K562 (cell line): Measurements from ENCODE around the gene TMEM116. TPM values are rescaled to one million over a fixed set of nuclear protein-coding genes. Genes with fewer than 3 reads are reported as not detected.

Experiments
- ATAC-seq: fragments of 200-7000 bp; cut with Tn5 transposase; 3 replicates; pipeline ENCODE4 v1.9.1; 2020; ENCODE audit warnings: moderate library complexity
- Bru-seq: library from RNA; stranded (reverse); fragments of 400-500 nt; gene quantifications from one replicate; lab custom pipeline; 2021; lab: Mats Ljungman, UMichigan
- BruChase-seq, 2 experiments: library from RNA; stranded (reverse); fragments of 400-500 nt; gene quantifications; one replicate each; lab custom pipeline; 2021; lab: Mats Ljungman, UMichigan
- BruUV-seq: library from RNA; stranded (reverse); fragments of 400-500 nt; replicated peaks from 2 replicates; lab custom pipeline; 2021; lab: Mats Ljungman, UMichigan
- CTCF ChIA-PET: fragments of 300-600 bp; formaldehyde crosslinking; extraction: SDS; loops from one replicate; lab custom pipeline; 2021; ENCODE audit warnings: low intra/inter-chr PET ratio; lab: Yijun Ruan, JAX
- POLR2A ChIA-PET: fragments of 300-600, 350-650 bp; sonication (Branson Sonifier 250); formaldehyde crosslinking; extraction: SDS; loops from one replicate; lab custom pipeline; 2021; ENCODE audit warnings: antibody characterized with exemption, inconsistent platforms; lab: Yijun Ruan, JAX
- DNase-seq, 4 experiments: peaks; one replicate each; pipeline versions ENCODE4 v3.0.0 to v3.0.0-alpha.2; 2011 to 2018; ENCODE audit warnings: low spot score in 3 of 4, mixed read lengths in 3 of 4; ENCODE audit errors: extremely low read depth in 1 of 4
- FAIRE-seq: peaks from 2 replicates; lab custom pipeline; 2011; peaks lifted over from hg19 to GRCh38; lab: Jason Lieb, UNC
- H2AFZ ChIP-seq: 2 replicates; pipeline ENCODE4 v1.6.0; 2011; ENCODE audit warnings: low read depth, low read length, control low read depth, inconsistent platforms
- H3K27ac ChIP-seq: fragments of 200-600 bp; 3 replicates; pipeline ENCODE4 v1.8.0; 2011; ENCODE audit warnings: low read depth, mild to moderate bottlenecking, control low read depth, inconsistent platforms, low read length, moderate library complexity, mixed read lengths; ENCODE audit errors: extremely low read depth
- H3K27me3 ChIP-seq, 2 experiments: fragments of 300-600 bp in 1 of 2; 2 replicates in 1 of 2; 3 replicates in 1 of 2; pipeline versions ENCODE4 v1.6.0 to v1.8.0; 2011; ENCODE audit warnings: inconsistent platforms in 2 of 2, low read length in 2 of 2, mild to moderate bottlenecking in 1 of 2, mixed read lengths in 1 of 2, moderate library complexity in 1 of 2; ENCODE audit not compliant: control insufficient read depth in 2 of 2, insufficient read depth in 2 of 2
- H3K36me3 ChIP-seq: fragments of 300-600 bp; 3 replicates; pipeline ENCODE4 v1.8.0; 2011; ENCODE audit warnings: mild to moderate bottlenecking, low read length, inconsistent platforms; ENCODE audit not compliant: control insufficient read depth, insufficient read depth
- H3K4me1 ChIP-seq, 2 experiments: fragments of 200-600 bp in 1 of 2; replicated peaks in 1 of 2; 2 replicates in 1 of 2; 3 replicates in 1 of 2; pipeline versions ENCODE4 v1.5.1 to v1.8.0; 2011; ENCODE audit warnings: inconsistent platforms in 2 of 2, low read length in 2 of 2, mild to moderate bottlenecking in 1 of 2, mixed read lengths in 1 of 2, moderate library complexity in 1 of 2; ENCODE audit not compliant: control insufficient read depth in 2 of 2, insufficient read depth in 2 of 2
- H3K4me2 ChIP-seq: 2 replicates; pipeline ENCODE4 v1.6.1; 2011; ENCODE audit warnings: low read length, control low read depth, inconsistent platforms, mixed read lengths; ENCODE audit not compliant: insufficient read depth
- H3K4me3 ChIP-seq: fragments of 200-600 bp; sonication (generic), shearing (Covaris generic); 2 replicates; pipeline ENCODE4 v1.5.1; 2016; ENCODE audit warnings: control low read depth, inconsistent platforms
- H3K79me2 ChIP-seq: fragments of 200-600 bp; 3 replicates; pipeline ENCODE4 v1.8.0; 2011; ENCODE audit warnings: low read length, inconsistent platforms; ENCODE audit not compliant: control insufficient read depth, insufficient read depth
- H3K9ac ChIP-seq, 2 experiments: 2 replicates each; pipeline versions ENCODE4 v1.6.0 to v1.6.1; 2011; ENCODE audit warnings: low read depth in 2 of 2, low read length in 2 of 2, control low read depth in 1 of 2, inconsistent platforms in 1 of 2, mild to moderate bottlenecking in 1 of 2, mixed read lengths in 1 of 2; ENCODE audit not compliant: insufficient read depth in 1 of 2
- H3K9me1 ChIP-seq: one replicate; pipeline ENCODE4 v1.6.0; 2011; ENCODE audit warnings: inconsistent platforms, mild to moderate bottlenecking, low read length, moderate library complexity; ENCODE audit not compliant: control insufficient read depth, insufficient read depth
- H3K9me3 ChIP-seq: replicated peaks from 2 replicates; pipeline ENCODE4 v1.5.1; 2011; ENCODE audit warnings: low read depth, low read length, inconsistent platforms; ENCODE audit not compliant: control insufficient read depth, insufficient read depth
- H4K20me1 ChIP-seq: replicated peaks from 2 replicates; pipeline ENCODE4 v1.6.1; 2011; ENCODE audit warnings: low read length, inconsistent platforms, mixed read lengths; ENCODE audit not compliant: control insufficient read depth, insufficient read depth
- CHD2 ChIP-seq: IDR thresholded peaks from 2 replicates; pipeline ENCODE4 v1.6.1; 2011; ENCODE audit warnings: low read depth, low read length
- ID3 ChIP-seq, 2 experiments: fragments of 250-450 bp in 1 of 2; fragments of 450-650 bp in 1 of 2; sonication (Bioruptor Pico) in 1 of 2; IDR thresholded peaks; 2 replicates each; pipeline versions ENCODE4 v1.6.1 to v1.8.0; 2016 to 2021; ENCODE audit warnings: mild to moderate bottlenecking in 2 of 2, moderate library complexity in 2 of 2, missing compliant biosample characterization in 1 of 2, missing genetic modification characterization in 1 of 2
- MIER1 ChIP-seq: fragments of 450-650 bp; IDR thresholded peaks from 2 replicates; pipeline ENCODE4 v1.6.1; 2016; ENCODE audit warnings: antibody characterized with exemption, mild to moderate bottlenecking, low read depth
- OTX1 ChIP-seq: fragments of 450-650 bp; formaldehyde crosslinking; IDR thresholded peaks from 2 replicates; pipeline ENCODE4 v1.4.0; 2022; ENCODE audit warnings: mild to moderate bottlenecking
- POLR2A ChIP-seq: fragments of 450-650 bp; conservative IDR thresholded peaks from 2 replicates; pipeline ENCODE4 v1.6.1; 2016
- RFX5 ChIP-seq: IDR thresholded peaks from 2 replicates; pipeline ENCODE4 v1.6.1; 2011; ENCODE audit warnings: low read depth, mild to moderate bottlenecking, improper control_type of control experiment, low read length
- RFX7 ChIP-seq: fragments of 250-450 bp; sonication (Bioruptor Pico); IDR thresholded peaks from 2 replicates; pipeline ENCODE4 v1.5.1; 2021; ENCODE audit warnings: mild to moderate bottlenecking
- ZNF551 ChIP-seq: fragments of 250-450 bp; sonication (Bioruptor Pico); IDR thresholded peaks from 2 replicates; pipeline ENCODE4 v1.5.0; 2021; ENCODE audit warnings: mild to moderate bottlenecking, moderate library complexity
- ZNF639 ChIP-seq, 2 experiments: fragments of 200-800 bp in 1 of 2; sonication (Bioruptor generic) in 1 of 2; sonication (generic) in 1 of 2; formaldehyde crosslinking in 1 of 2; IDR thresholded peaks in 1 of 2; conservative IDR thresholded peaks in 1 of 2; 2 replicates each; pipeline versions ENCODE4 v1.5.0 to v1.6.1; 2016 to 2020; ENCODE audit warnings: missing compliant biosample characterization in 1 of 2, missing genetic modification characterization in 1 of 2, missing genetic modification reagents in 1 of 2
- WGBS: fragments of 100-300 bp; shearing (Covaris generic); methylation state at CpG from one replicate; pipeline ENCODE4 v1.1.6; 2016; ENCODE audit warnings: low coverage, mixed read lengths; ENCODE audit not compliant: insufficient coverage; ENCODE audit errors: missing lambda C conversion rate; 5-methylcytosine and 5-hydroxymethylcytosine counted together
- in situ Hi-C: fragments of 300-500 bp; cut with MboI; formaldehyde crosslinking; loops from 4 replicates; pipeline ENCODE4 v1.15.0; 2018; ENCODE audit warnings: inconsistent platforms, mixed read lengths
- intact Hi-C: fragments of 100-400 bp; cut with micrococcal nuclease; formaldehyde crosslinking; loops from 2 replicates; pipeline ENCODE4 v1.14.2; 2022
- long read RNA-seq, 3 experiments: library from polyadenylated mRNA in 2 of 3; library from RNA in 1 of 3; unstranded in 2 of 3; stranded (forward) in 1 of 3; transcript quantifications; one replicate each; pipeline ENCODE4 v2.0.0, GENCODE V29; 2019 to 2022
- polyA minus RNA-seq, 3 experiments: library from RNA; depleted of rRNA, polyadenylated mRNA; stranded (reverse); fragments of >200 nt; gene quantifications; 2 replicates each; pipeline ENCODE4 v1.2.3, GENCODE V29; 2011
- polyA plus RNA-seq, 8 experiments: library from polyadenylated mRNA; depleted of rRNA in 4 of 8; stranded (reverse) in 5 of 8; unstranded in 3 of 8; fragments of >200 nt; fragmentation: Nextera tagmentation in 2 of 8; fragmentation: Illumina TruSeq in 1 of 8; extraction: Ambion mirVana in 2 of 8; extraction: Trizol in 1 of 8; gene quantifications; 2 replicates each; pipeline versions ENCODE4 v1.2.1 to v1.2.3, GENCODE V29; 2011 to 2014; ENCODE audit warnings: inconsistent platforms in 1 of 8, missing spikeins in 1 of 8
- total RNA-seq, 7 experiments: library from RNA; depleted of rRNA in 6 of 7; stranded (reverse); fragments of >200 nt in 6 of 7; fragmentation: Illumina TruSeq in 2 of 7; extraction: Trizol in 2 of 7; gene quantifications; 2 replicates each; pipeline versions ENCODE4 v1.2.1 to v1.2.3, GENCODE V29; 2011 to 2021; ENCODE audit warnings: low replicate concordance in 1 of 7

The TMEM116 gene
- 107 and 160 TPM in 2 replicates for total RNA-seq (2011; cell fraction: chromatin; rRNA removed; ENCODE audit: low replicate concordance)
- total RNA-seq (2011; cell fraction: nucleolus; rRNA removed) = 75.5 and 75.9 TPM in 2 replicates
- 121 and 154 TPM in 2 replicates for total RNA-seq (2011; cell fraction: nucleoplasm; rRNA removed)
- total RNA-seq (2014; rRNA removed) (5.2 and 10.0 TPM in 2 replicates), total RNA-seq (2014; rRNA removed; fragmentation: Illumina TruSeq; extraction: Trizol) (14.2 and 15.6 TPM in 2 replicates), total RNA-seq (2015; rRNA removed; fragmentation: Illumina TruSeq; extraction: Trizol) (9.0 and 10.7 TPM in 2 replicates), total RNA-seq (2021) (10.8 and 11.1 TPM in 2 replicates), polyA plus RNA-seq (2011; rRNA removed) (78.6 and 98.3 TPM in 2 replicates), polyA plus RNA-seq (2014; fragmentation: Illumina TruSeq; extraction: Trizol) (13.9 and 14.4 TPM in 2 replicates), polyA plus RNA-seq (2014; fragmentation: Nextera tagmentation; extraction: Ambion mirVana) (10 to 100 TPM; 19.2 to 22.9 TPM), polyA plus RNA-seq (2014; rRNA removed) (12.7 and 16.3 TPM in 2 replicates), polyA minus RNA-seq (2011; rRNA and poly(A)+ RNA removed) (44.7 and 67.7 TPM in 2 replicates), Bru-seq, nascent RNA (percentile 60 among the genes with signal in this experiment), BruChase-seq, experiment 1, labeled RNA remaining after a 2-hour chase (percentile 69 among the genes with signal in this experiment), BruChase-seq, experiment 2, labeled RNA remaining after a 6-hour chase (percentile 68 among the genes with signal in this experiment)
- 41.1 and 95.9 TPM in 2 replicates for polyA plus RNA-seq (2011; cell fraction: cytosol; rRNA removed)
- 61.9 and 123 TPM in 2 replicates for polyA plus RNA-seq (2011; cell fraction: nucleus; rRNA removed)
- 12.9 and 20.1 TPM in 2 replicates for polyA plus RNA-seq (2012)
- polyA minus RNA-seq (2011; cell fraction: cytosol; rRNA and poly(A)+ RNA removed) = 15.4 and 22.0 TPM in 2 replicates
- polyA minus RNA-seq (2011; cell fraction: nucleus; rRNA and poly(A)+ RNA removed) = 23.4 and 62.4 TPM in 2 replicates
- long read RNA-seq, experiment 1, partial matches to known transcripts = 1 of 14 reads
- long read RNA-seq, experiment 1, other reads (novel, unspliced or antisense) = 10 of 14 reads
- long read RNA-seq, experiment 2, partial matches to known transcripts = 0 of 8 reads
- long read RNA-seq, experiment 2, other reads (novel, unspliced or antisense) = 7 of 8 reads
- long read RNA-seq, experiment 3, partial matches to known transcripts = 0 of 3 reads
- long read RNA-seq, experiment 3, other reads (novel, unspliced or antisense) = 3 of 3 reads

GRCh38 chr12:112012775-112013600 is at the start of gene TMEM116, which contains the start of gene ERP29:
Gene TMEM116, minus strand, starts transcription at chr12:112013165. Its CDS starts 7,895 bp downstream, at chr12:112005270.
Gene ERP29, plus strand, starts transcription at chr12:112013426. Its CDS starts 40 bp downstream, at chr12:112013466.
- peak; percentile 99 to 100 (median 99) for DNase-seq
- H3K9me3 ChIP-seq = no peaks in the 10 kb centered on the region
- in situ Hi-C loops (no loop called here), intact Hi-C loops (loop anchor here (1.0 to 10.0 kb wide), 7 partner anchors 18 to 396 kb away; partner anchors contain the start of genes HECTD4, MAPKAPK5 and RPL6)
- POLR2A ChIA-PET = interaction anchor here (0.8 to 3.7 kb wide), 13 partner anchors 9 to 172 kb away, joined by 3 to 54 read pairs (median 4); partner anchors contain the start of genes MAPKAPK5 and TRAFD1
- under 1% methylated on average over 50 of the region's 67 CpGs for WGBS
- H3K9me1 ChIP-seq = no peaks in the 10 kb centered on the region
- peak within 1 kb of the TSS; percentile 93 to 98 for H3K9ac ChIP-seq
- peak within 1 kb of the TSS; percentile 95 for H3K4me2 ChIP-seq
- H3K4me1 ChIP-seq = peaks cover 33 to 34% of the 10 kb centered on the region in 2 experiments; a peak in 4 of 5 replicates
- H3K79me2 ChIP-seq = peaks cover 77% of the 10 kb centered on the region
- CTCF ChIA-PET = interaction anchor here (0.8 to 2.6 kb wide), 2 partner anchors 68 to 260 kb away, joined by 3 to 15 read pairs; no protein-coding TSS in a partner anchor
- H3K36me3 ChIP-seq = peaks cover 37% of the 10 kb centered on the region
- FAIRE-seq = peak; percentile 90
- H4K20me1 ChIP-seq = no peaks in the 10 kb centered on the region
- H3K27me3 ChIP-seq = no peaks in the 10 kb centered on the region
- H2AFZ ChIP-seq = peak within 1 kb of the TSS; percentile 91
- TSS peak; percentile 83 for BruUV-seq
- peak within 1 kb of the TSS; percentile 99 for H3K27ac ChIP-seq
- ATAC-seq = peak; percentile 86
- H3K4me3 ChIP-seq = peak within 1 kb of the TSS; percentile 95
- TF ChIP-seq MIER1 (no peak), ZNF551 (no peak), ZNF639 (CRISPR knock-in tag; conservative IDR thresholded peaks at IDR 0.05 in 1 of 2, IDR thresholded peaks at IDR 0.05 in 1 of 2) (peak in 1 of 2 experiments; percentile 70; a peak in 2 of 4 replicates), POLR2A (peak; percentile 97), ID3 (CRISPR knock-in tag; IDR thresholded peaks at IDR 0.05) (no peak), ID3 (tag; IDR thresholded peaks at IDR 0.05) (peak; percentile 90), CHD2 (no peak), OTX1 (CRISPR knock-in tag) (peak; percentile 26; the same call in 1 of the 2 replicates), RFX5 (no peak), RFX7 (CRISPR knock-in tag) (no peak)
